WTC11 (cell line): ENCODE data around the gene GABRP. TPM values are rescaled to one million over a fixed set of nuclear protein-coding genes. Genes with fewer than 3 reads are reported as not detected.

ENCODE experiments used
- ATAC-seq: fragments of 200-7000 bp; cut with Tn5 transposase; 2 replicates; pipeline ENCODE4 v1.10.0; 2021; ENCODE audit warnings: mild to moderate bottlenecking, moderate library complexity
- CTCF ChIA-PET: fragments of 300-600 bp; sonication (Branson Sonifier 250); formaldehyde crosslinking; loops from one replicate; lab custom pipeline; 2021; ENCODE audit warnings: antibody characterized with exemption; lab: Charles Lee
- POLR2A ChIA-PET: fragments of 350-600 bp; sonication (Branson Sonifier 250); formaldehyde crosslinking; loops from one replicate; lab custom pipeline; 2021; ENCODE audit warnings: antibody characterized with exemption; lab: Charles Lee
- DNase-seq: peaks from one replicate; pipeline ENCODE4 v3.0.0; 2021; ENCODE audit warnings: low spot score
- H3K27ac Mint-ChIP-seq: 2 replicates; pipeline ENCODE4 v1.8.0; 2021; ENCODE audit warnings: mixed read lengths
- H3K27me3 Mint-ChIP-seq: 2 replicates; pipeline ENCODE4 v1.8.0; 2021; ENCODE audit warnings: low read depth, mild to moderate bottlenecking, moderate library complexity, mixed read lengths
- H3K36me3 Mint-ChIP-seq: 2 replicates; pipeline ENCODE4 v1.8.0; 2021; ENCODE audit warnings: mixed read lengths
- H3K4me1 Mint-ChIP-seq: 2 replicates; pipeline ENCODE4 v1.8.0; 2022; ENCODE audit warnings: mixed read lengths
- H3K4me3 Mint-ChIP-seq: 2 replicates; pipeline ENCODE4 v1.8.0; 2021; ENCODE audit warnings: mild to moderate bottlenecking, moderate library complexity, mixed read lengths
- H3K9me3 Mint-ChIP-seq: 2 replicates; pipeline ENCODE4 v1.8.0; 2021; ENCODE audit warnings: mixed read lengths
- ETV6 ChIP-seq: sonication (generic); formaldehyde crosslinking; IDR thresholded peaks from 2 replicates; pipeline ENCODE4 v1.8.1; 2022; ENCODE audit warnings: mild to moderate bottlenecking, missing genetic modification reagents
- FOXK1 ChIP-seq: sonication (generic); formaldehyde crosslinking; IDR thresholded peaks from 2 replicates; pipeline ENCODE4 v1.8.0; 2022; ENCODE audit warnings: mild to moderate bottlenecking, moderate library complexity, missing genetic modification reagents
- FOXP1 ChIP-seq: sonication (generic); formaldehyde crosslinking; IDR thresholded peaks from 2 replicates; pipeline ENCODE4 v1.8.0; 2022; ENCODE audit warnings: missing genetic modification reagents, mild to moderate bottlenecking, moderate library complexity, borderline replicate concordance
- NFE2L1 ChIP-seq: sonication (generic); formaldehyde crosslinking; IDR thresholded peaks from 2 replicates; pipeline ENCODE4 v1.8.1; 2023; ENCODE audit warnings: missing genetic modification reagents
- NR3C1 ChIP-seq: sonication (generic); formaldehyde crosslinking; conservative IDR thresholded peaks from 2 replicates; pipeline ENCODE4 v1.8.1; 2023; ENCODE audit warnings: low read depth, mild to moderate bottlenecking, missing genetic modification reagents
- SMAD3 ChIP-seq: sonication (generic); formaldehyde crosslinking; IDR thresholded peaks from 2 replicates; pipeline ENCODE4 v1.8.0; 2022; ENCODE audit warnings: missing genetic modification reagents, mild to moderate bottlenecking, borderline replicate concordance
- SOX15 ChIP-seq: fragments of 250-450 bp; sonication (Bioruptor Pico); IDR thresholded peaks from 2 replicates; pipeline ENCODE4 v1.9.0; 2021; ENCODE audit warnings: mild to moderate bottlenecking
- SP1 ChIP-seq: sonication (generic); formaldehyde crosslinking; conservative IDR thresholded peaks from 2 replicates; pipeline ENCODE4 v1.8.1; 2022; ENCODE audit warnings: missing genetic modification reagents
- TEAD1 ChIP-seq: sonication (generic); formaldehyde crosslinking; IDR thresholded peaks from 2 replicates; pipeline ENCODE4 v1.8.0; 2022; ENCODE audit warnings: mild to moderate bottlenecking, missing genetic modification reagents
- TP53 ChIP-seq: sonication (generic); formaldehyde crosslinking; IDR thresholded peaks from 2 replicates; pipeline ENCODE4 v1.8.1; 2023; ENCODE audit warnings: mild to moderate bottlenecking, missing genetic modification reagents
- ZBTB21 ChIP-seq: sonication (generic); formaldehyde crosslinking; IDR thresholded peaks from 2 replicates; pipeline ENCODE4 v1.8.1; 2023; ENCODE audit warnings: mild to moderate bottlenecking, missing genetic modification reagents, borderline replicate concordance
- ZNF121 ChIP-seq: sonication (generic); formaldehyde crosslinking; IDR thresholded peaks from 2 replicates; pipeline ENCODE4 v1.8.0; 2023; ENCODE audit warnings: missing genetic modification reagents
- ZNF232 ChIP-seq: sonication (generic); formaldehyde crosslinking; IDR thresholded peaks from 2 replicates; pipeline ENCODE4 v1.8.0; 2022; ENCODE audit warnings: mild to moderate bottlenecking, missing genetic modification reagents
- ZNF416 ChIP-seq: fragments of 250-450 bp; sonication (Bioruptor Pico); IDR thresholded peaks from 2 replicates; pipeline ENCODE4 v1.9.0; 2021; ENCODE audit warnings: mild to moderate bottlenecking, inconsistent platforms
- ZNF423 ChIP-seq: fragments of 250-450 bp; sonication (Bioruptor Pico); IDR thresholded peaks from 2 replicates; pipeline ENCODE4 v2.1.2; 2022; ENCODE audit warnings: mild to moderate bottlenecking, moderate library complexity
- total RNA-seq: library from RNA; stranded (reverse); gene quantifications from 3 replicates; pipeline ENCODE4 v1.2.3, GENCODE V29; 2021
- TF ChIP-seq, protein P1 (sequence below): sonication (generic); formaldehyde crosslinking; IDR thresholded peaks from 2 replicates; pipeline ENCODE4 v1.8.0; 2022; ENCODE audit warnings: missing genetic modification reagents
- TF ChIP-seq, protein P2 (sequence below): fragments of 250-450 bp; sonication (Bioruptor Pico); conservative IDR thresholded peaks from 2 replicates; pipeline ENCODE4 v1.9.0; 2021; ENCODE audit warnings: mild to moderate bottlenecking
- TF ChIP-seq, protein P3 (sequence below): sonication (generic); formaldehyde crosslinking; IDR thresholded peaks from 2 replicates; pipeline ENCODE4 v1.8.1; 2023; ENCODE audit warnings: mild to moderate bottlenecking, missing genetic modification reagents
- TF ChIP-seq, protein P4 (sequence below): fragments of 250-450 bp; sonication (Bioruptor Pico); IDR thresholded peaks from 2 replicates; pipeline ENCODE4 v1.9.0; 2021; ENCODE audit warnings: mild to moderate bottlenecking
- TF ChIP-seq, protein P5 (sequence below): sonication (generic); formaldehyde crosslinking; IDR thresholded peaks from 2 replicates; pipeline ENCODE4 v1.8.0; 2023; ENCODE audit warnings: missing genetic modification reagents, mild to moderate bottlenecking, borderline replicate concordance

GABRP gene
- total RNA-seq, 1 experiment from 2014 or later, result 4.8 TPM

DNA sequence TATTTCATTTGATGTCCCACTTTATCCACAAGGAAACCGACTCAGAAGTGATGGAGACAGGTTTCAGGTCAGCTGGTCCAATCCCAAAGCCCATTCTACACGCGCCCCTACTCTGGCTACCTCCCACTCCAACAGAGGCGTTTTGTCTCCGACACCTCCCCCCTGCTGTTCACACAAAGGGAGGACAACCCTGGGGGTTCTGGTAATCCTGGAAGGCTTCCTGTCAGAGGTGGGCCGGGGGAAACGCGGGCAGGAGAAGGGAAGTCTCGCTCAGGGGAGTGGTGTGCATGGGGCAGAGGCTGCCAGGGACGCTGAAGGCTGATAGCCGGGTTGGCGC, 39.7 kb upstream of the GABRP start:
- peaks cover 14% of the 10 kb centered on the region; the same call in 1 of the 2 replicates for H3K36me3 Mint-ChIP-seq
- TF ChIP-seq SOX15 (CRISPR knock-in tag) (no peak), ZNF416 (CRISPR knock-in tag) (no peak), FOXP1 (CRISPR knock-in tag) (no peak), ZBTB21 (CRISPR knock-in tag) (no peak), ETV6 (CRISPR knock-in tag) (peak; percentile 12; the same call in 1 of the 2 replicates), SMAD3 (CRISPR knock-in tag) (0 out of 2 replicates have a peak, but pooled peaks have one; percentile 43), ZNF232 (CRISPR knock-in tag) (no peak), ZNF121 (CRISPR knock-in tag) (no peak), ZNF423 (CRISPR knock-in tag) (peak; percentile 98), TEAD1 (CRISPR knock-in tag) (no peak), FOXK1 (CRISPR knock-in tag) (0 out of 2 replicates have a peak, but pooled peaks have one; percentile 13), NFE2L1 (CRISPR knock-in tag) (no peak), NR3C1 (CRISPR knock-in tag) (no peak)
- TF ChIP-seq, protein P1, sequence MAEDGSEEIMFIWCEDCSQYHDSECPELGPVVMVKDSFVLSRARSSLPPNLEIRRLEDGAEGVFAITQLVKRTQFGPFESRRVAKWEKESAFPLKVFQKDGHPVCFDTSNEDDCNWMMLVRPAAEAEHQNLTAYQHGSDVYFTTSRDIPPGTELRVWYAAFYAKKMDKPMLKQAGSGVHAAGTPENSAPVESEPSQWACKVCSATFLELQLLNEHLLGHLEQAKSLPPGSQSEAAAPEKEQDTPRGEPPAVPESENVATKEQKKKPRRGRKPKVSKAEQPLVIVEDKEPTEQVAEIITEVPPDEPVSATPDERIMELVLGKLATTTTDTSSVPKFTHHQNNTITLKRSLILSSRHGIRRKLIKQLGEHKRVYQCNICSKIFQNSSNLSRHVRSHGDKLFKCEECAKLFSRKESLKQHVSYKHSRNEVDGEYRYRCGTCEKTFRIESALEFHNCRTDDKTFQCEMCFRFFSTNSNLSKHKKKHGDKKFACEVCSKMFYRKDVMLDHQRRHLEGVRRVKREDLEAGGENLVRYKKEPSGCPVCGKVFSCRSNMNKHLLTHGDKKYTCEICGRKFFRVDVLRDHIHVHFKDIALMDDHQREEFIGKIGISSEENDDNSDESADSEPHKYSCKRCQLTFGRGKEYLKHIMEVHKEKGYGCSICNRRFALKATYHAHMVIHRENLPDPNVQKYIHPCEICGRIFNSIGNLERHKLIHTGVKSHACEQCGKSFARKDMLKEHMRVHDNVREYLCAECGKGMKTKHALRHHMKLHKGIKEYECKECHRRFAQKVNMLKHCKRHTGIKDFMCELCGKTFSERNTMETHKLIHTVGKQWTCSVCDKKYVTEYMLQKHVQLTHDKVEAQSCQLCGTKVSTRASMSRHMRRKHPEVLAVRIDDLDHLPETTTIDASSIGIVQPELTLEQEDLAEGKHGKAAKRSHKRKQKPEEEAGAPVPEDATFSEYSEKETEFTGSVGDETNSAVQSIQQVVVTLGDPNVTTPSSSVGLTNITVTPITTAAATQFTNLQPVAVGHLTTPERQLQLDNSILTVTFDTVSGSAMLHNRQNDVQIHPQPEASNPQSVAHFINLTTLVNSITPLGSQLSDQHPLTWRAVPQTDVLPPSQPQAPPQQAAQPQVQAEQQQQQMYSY (CRISPR knock-in tag), result no peak
- TF ChIP-seq, protein P2, sequence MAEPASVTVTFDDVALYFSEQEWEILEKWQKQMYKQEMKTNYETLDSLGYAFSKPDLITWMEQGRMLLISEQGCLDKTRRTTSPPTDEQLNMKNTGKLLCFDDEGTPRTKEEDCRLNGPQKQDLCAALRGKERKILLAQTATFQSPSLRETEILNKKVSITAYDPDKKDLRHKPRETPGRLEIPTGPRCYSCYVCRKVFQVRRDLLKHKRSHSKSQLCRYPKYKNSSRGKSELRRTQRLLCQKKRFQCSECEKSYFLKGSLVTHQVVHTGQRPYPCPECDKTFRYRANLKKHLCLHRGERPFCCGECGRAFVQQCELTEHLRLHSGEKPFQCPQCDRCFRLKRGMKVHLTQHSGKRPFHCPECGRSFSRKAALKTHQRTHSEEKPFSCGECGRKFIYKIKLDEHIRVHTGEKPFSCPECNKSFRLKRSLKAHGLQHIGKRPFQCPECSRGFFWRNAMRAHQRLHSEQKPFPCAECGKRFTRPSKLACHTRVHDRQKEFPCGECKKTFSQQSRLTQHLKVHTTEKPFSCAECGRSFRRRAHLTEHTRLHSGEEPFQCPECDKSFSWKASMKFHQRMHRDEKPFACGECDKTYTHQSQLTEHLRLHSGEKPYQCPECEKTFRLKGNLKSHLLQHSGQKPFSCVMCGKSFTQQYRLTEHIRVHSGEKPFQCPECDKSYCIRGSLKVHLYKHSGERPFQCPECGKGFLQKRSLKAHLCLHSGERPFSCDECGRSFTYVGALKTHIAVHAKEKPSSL (CRISPR knock-in tag), result no peak
- TF ChIP-seq, protein P3, sequence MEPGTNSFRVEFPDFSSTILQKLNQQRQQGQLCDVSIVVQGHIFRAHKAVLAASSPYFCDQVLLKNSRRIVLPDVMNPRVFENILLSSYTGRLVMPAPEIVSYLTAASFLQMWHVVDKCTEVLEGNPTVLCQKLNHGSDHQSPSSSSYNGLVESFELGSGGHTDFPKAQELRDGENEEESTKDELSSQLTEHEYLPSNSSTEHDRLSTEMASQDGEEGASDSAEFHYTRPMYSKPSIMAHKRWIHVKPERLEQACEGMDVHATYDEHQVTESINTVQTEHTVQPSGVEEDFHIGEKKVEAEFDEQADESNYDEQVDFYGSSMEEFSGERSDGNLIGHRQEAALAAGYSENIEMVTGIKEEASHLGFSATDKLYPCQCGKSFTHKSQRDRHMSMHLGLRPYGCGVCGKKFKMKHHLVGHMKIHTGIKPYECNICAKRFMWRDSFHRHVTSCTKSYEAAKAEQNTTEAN (CRISPR knock-in tag), result 0 out of 2 replicates have a peak, but pooled peaks have one; percentile 13
- H3K27ac Mint-ChIP-seq, result no peak overlapping the region
- CTCF ChIA-PET, result interaction anchor here (0.6 to 8.6 kb wide), 23 partner anchors 9 to 598 kb away, joined by 3 to 449 read pairs (median 5); partner anchors contain the start of gene GABRP
- ATAC-seq, result peak; percentile 21
- peaks cover 18% of the 10 kb centered on the region for H3K9me3 Mint-ChIP-seq
- POLR2A ChIA-PET, result interaction anchor here (0.6 to 2.9 kb wide), 4 partner anchors 29 to 172 kb away, joined by 3 to 14 read pairs (median 8); no protein-coding TSS in a partner anchor
- DNase-seq, result peak; percentile 59
- H3K27me3 Mint-ChIP-seq, result peaks cover 12% of the 10 kb centered on the region; the same call in 1 of the 2 replicates
- H3K4me1 Mint-ChIP-seq, result peaks cover 69% of the 10 kb centered on the region
- peak overlapping the region; percentile 66 for H3K4me3 Mint-ChIP-seq

DNA sequence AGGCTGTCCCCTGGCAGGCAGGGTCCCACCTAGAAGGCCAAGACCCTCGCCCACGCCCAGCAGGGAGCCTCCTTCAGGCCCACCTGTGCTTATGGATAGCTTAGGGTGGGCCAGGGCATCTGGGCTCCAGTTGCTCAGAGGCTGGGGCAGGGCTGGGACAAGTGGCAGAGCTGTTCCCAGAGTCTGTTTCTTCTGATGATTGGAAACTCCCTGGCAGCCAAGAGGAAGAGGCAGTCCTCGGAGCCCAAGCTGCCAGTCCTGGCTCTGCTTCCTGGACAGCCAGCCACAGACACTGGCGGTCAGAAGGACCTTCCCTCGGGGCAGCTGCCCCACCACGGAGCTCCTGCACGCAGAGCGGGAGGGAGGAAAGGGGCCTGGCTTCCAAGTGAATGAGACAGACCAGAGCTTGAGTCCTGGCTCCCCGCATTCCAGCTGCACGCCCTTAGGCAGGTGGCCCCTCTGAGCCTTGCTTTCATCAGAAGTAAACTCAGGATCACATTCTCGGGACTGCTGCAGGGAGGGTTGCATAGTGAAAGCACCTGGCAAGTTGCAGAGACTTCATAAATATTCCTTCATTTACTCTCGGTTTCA, 37.9 kb upstream of the GABRP start:
- CTCF ChIA-PET, result interaction anchor here (0.8 to 8.6 kb wide), 24 partner anchors 12 to 597 kb away, joined by 3 to 449 read pairs (median 6); partner anchors contain the start of gene GABRP
- DNase-seq (peak; percentile 84), ATAC-seq (peak; percentile 51)
- H3K4me1 Mint-ChIP-seq, result peaks cover 76% of the 10 kb centered on the region
- H3K9me3 Mint-ChIP-seq, result peaks cover 12% of the 10 kb centered on the region
- peaks cover 15% of the 10 kb centered on the region; the same call in 1 of the 2 replicates for H3K36me3 Mint-ChIP-seq
- no peak overlapping the region for H3K4me3 Mint-ChIP-seq
- POLR2A ChIA-PET, result interaction anchor here (0.8 to 2.9 kb wide), 8 partner anchors 15 to 107 kb away, joined by 3 to 15 read pairs (median 6); no protein-coding TSS in a partner anchor
- H3K27me3 Mint-ChIP-seq, result peaks cover 21% of the 10 kb centered on the region; the same call in 1 of the 2 replicates
- peak overlapping the region; percentile 99 for H3K27ac Mint-ChIP-seq
- TF ChIP-seq TP53 (CRISPR knock-in tag), result no peak
- TF ChIP-seq, protein P4, sequence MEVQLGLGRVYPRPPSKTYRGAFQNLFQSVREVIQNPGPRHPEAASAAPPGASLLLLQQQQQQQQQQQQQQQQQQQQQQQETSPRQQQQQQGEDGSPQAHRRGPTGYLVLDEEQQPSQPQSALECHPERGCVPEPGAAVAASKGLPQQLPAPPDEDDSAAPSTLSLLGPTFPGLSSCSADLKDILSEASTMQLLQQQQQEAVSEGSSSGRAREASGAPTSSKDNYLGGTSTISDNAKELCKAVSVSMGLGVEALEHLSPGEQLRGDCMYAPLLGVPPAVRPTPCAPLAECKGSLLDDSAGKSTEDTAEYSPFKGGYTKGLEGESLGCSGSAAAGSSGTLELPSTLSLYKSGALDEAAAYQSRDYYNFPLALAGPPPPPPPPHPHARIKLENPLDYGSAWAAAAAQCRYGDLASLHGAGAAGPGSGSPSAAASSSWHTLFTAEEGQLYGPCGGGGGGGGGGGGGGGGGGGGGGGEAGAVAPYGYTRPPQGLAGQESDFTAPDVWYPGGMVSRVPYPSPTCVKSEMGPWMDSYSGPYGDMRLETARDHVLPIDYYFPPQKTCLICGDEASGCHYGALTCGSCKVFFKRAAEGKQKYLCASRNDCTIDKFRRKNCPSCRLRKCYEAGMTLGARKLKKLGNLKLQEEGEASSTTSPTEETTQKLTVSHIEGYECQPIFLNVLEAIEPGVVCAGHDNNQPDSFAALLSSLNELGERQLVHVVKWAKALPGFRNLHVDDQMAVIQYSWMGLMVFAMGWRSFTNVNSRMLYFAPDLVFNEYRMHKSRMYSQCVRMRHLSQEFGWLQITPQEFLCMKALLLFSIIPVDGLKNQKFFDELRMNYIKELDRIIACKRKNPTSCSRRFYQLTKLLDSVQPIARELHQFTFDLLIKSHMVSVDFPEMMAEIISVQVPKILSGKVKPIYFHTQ, result no peak
- TF ChIP-seq, protein P5, sequence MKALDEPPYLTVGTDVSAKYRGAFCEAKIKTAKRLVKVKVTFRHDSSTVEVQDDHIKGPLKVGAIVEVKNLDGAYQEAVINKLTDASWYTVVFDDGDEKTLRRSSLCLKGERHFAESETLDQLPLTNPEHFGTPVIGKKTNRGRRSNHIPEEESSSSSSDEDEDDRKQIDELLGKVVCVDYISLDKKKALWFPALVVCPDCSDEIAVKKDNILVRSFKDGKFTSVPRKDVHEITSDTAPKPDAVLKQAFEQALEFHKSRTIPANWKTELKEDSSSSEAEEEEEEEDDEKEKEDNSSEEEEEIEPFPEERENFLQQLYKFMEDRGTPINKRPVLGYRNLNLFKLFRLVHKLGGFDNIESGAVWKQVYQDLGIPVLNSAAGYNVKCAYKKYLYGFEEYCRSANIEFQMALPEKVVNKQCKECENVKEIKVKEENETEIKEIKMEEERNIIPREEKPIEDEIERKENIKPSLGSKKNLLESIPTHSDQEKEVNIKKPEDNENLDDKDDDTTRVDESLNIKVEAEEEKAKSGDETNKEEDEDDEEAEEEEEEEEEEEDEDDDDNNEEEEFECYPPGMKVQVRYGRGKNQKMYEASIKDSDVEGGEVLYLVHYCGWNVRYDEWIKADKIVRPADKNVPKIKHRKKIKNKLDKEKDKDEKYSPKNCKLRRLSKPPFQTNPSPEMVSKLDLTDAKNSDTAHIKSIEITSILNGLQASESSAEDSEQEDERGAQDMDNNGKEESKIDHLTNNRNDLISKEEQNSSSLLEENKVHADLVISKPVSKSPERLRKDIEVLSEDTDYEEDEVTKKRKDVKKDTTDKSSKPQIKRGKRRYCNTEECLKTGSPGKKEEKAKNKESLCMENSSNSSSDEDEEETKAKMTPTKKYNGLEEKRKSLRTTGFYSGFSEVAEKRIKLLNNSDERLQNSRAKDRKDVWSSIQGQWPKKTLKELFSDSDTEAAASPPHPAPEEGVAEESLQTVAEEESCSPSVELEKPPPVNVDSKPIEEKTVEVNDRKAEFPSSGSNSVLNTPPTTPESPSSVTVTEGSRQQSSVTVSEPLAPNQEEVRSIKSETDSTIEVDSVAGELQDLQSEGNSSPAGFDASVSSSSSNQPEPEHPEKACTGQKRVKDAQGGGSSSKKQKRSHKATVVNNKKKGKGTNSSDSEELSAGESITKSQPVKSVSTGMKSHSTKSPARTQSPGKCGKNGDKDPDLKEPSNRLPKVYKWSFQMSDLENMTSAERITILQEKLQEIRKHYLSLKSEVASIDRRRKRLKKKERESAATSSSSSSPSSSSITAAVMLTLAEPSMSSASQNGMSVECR (CRISPR knock-in tag), result 0 out of 2 replicates have a peak, but pooled peaks have one; percentile 23
- no peak for TF ChIP-seq SP1 (CRISPR knock-in tag)
